Lower lobe of right lung (tissue), 2 donors: ENCODE results near the gene HRNR. TPM values are rescaled to one million over a fixed set of nuclear protein-coding genes. Genes with fewer than 3 reads are reported as not detected.

ENCODE experiments used
- ATAC-seq, 2 donors: fragments of 200-7000 bp; cut with Tn5 transposase; one replicate each; pipeline ENCODE4 v1.9.1; 2020 to 2022; ENCODE audit warnings: mild to moderate bottlenecking in 2 of 2, moderate library complexity in 2 of 2
- DNase-seq: peaks from one replicate; pipeline ENCODE4 v3.0.0-alpha.2; 2020
- H3K27ac ChIP-seq: fragments of 200-600 bp; one replicate; pipeline ENCODE4 v1.8.0; 2022
- H3K27me3 ChIP-seq: fragments of 200-600 bp; one replicate; pipeline ENCODE4 v1.8.0; 2022; ENCODE audit warnings: low read depth
- H3K36me3 ChIP-seq: fragments of 200-600 bp; one replicate; pipeline ENCODE4 v1.8.0; 2022; ENCODE audit warnings: mild to moderate bottlenecking
- H3K4me1 ChIP-seq: fragments of 200-600 bp; one replicate; pipeline ENCODE4 v1.8.0; 2022
- H3K4me3 ChIP-seq: fragments of 200-600 bp; one replicate; pipeline ENCODE4 v1.8.0; 2022; ENCODE audit warnings: mild to moderate bottlenecking
- H3K9me3 ChIP-seq: fragments of 200-600 bp; one replicate; pipeline ENCODE4 v1.8.0; 2022
- intact Hi-C: fragments of 100-400 bp; cut with DNase I; formaldehyde crosslinking; loops from one replicate; pipeline ENCODE4 v1.11.0; 2022
- total RNA-seq: library from RNA; stranded (reverse); fragmentation: NEBNext Ultra II Directional; extraction: Animal tissue kit (Norgen Biotek cat#: 25700); gene quantifications from one replicate; pipeline ENCODE4 v1.2.1, GENCODE V29; 2021
- TF ChIP-seq, protein P1 (sequence below): fragments of 200-600 bp; IDR thresholded peaks from one replicate; pipeline ENCODE4 v1.8.0; 2022; ENCODE audit warnings: antibody characterized with exemption, mild to moderate bottlenecking
- donor health status: DM: no; HTN: yes; CAD: no; lungs with severe emphysema.

The HRNR gene
- total RNA-seq, 1 donor from 2014 or later, result not detected

DNA sequence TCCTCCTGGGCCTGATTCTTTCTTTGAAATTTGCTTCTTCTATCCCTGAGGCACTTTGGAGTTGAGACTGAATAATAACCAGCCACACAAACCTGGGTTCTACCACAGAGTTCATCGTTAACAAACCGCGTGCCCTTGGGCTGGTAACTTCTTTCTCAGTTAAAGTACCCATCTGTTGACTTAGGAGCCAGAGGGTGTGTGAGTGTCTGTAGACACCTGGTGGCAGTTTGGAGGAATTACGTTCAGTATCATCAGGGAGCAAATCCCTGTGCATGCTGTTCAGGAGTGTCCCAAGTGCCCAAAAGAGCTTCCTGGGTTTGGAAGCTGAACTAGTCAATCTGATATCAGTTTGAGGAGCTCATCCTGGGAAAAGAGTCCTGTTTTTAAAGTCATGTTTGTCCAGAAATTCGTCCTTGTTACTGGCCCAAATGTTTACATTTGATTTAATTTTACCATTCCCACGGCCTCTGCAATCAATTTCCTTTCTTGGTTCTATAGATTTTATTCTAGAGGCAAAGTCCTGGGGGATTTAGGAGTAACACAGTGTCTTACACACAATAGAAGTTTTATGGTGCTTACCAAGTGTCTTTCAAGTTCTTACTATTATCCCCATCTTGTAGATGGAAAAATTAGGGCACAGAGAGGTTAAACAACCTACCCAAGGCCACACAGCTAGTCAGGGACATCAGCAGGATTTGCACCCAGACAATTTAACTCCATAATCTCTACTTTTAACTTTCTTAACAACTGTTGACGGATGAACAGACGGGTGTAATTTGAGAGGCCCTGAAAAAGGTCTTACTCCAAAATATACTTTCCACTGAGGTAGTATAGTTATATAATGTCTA is 38.2 kb downstream of the HRNR start:
- Histone ChIP-seq H3K27ac (no peak overlapping the region), H3K4me3 (no peak overlapping the region), H3K36me3 (no peaks in the 10 kb centered on the region), H3K4me1 (peaks cover 21% of the 10 kb centered on the region), H3K9me3 (no peaks in the 10 kb centered on the region), H3K27me3 (no peaks in the 10 kb centered on the region)
- TF ChIP-seq, protein P1, sequence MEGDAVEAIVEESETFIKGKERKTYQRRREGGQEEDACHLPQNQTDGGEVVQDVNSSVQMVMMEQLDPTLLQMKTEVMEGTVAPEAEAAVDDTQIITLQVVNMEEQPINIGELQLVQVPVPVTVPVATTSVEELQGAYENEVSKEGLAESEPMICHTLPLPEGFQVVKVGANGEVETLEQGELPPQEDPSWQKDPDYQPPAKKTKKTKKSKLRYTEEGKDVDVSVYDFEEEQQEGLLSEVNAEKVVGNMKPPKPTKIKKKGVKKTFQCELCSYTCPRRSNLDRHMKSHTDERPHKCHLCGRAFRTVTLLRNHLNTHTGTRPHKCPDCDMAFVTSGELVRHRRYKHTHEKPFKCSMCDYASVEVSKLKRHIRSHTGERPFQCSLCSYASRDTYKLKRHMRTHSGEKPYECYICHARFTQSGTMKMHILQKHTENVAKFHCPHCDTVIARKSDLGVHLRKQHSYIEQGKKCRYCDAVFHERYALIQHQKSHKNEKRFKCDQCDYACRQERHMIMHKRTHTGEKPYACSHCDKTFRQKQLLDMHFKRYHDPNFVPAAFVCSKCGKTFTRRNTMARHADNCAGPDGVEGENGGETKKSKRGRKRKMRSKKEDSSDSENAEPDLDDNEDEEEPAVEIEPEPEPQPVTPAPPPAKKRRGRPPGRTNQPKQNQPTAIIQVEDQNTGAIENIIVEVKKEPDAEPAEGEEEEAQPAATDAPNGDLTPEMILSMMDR, result peak; percentile 85
- intact Hi-C loops, result loop anchor here (10.0 kb wide), 1 partner anchor 131 kb away; no protein-coding TSS in a partner anchor
- ATAC-seq (peak; percentile 68 to 76), DNase-seq (no peak)

DNA sequence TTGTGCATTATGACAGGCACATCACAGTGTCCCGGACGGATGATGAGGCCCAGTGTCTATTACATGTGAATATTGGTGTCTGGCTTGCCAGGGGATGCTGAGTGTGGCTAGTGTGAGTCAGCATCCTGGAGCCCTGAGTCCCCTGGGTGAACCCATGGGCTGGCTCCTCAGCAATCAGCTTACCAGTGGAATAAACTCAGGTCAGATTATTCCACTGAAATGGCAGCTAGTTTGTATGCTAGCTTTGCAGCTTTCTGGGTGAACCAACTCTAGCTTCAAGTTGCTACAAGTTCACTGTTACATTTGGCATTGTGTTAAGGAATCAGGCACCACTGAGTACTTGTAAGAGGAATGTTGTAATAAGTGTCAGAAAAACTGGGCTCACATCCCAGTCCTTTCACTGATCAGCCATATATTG is 41.0 kb downstream of the HRNR start:
- H3K27ac ChIP-seq, result no peak overlapping the region
- no peaks in the 10 kb centered on the region for H3K36me3 ChIP-seq
- DNase-seq (no peak), ATAC-seq (peak; percentile 53 to 57)
- H3K27me3 ChIP-seq, result no peaks in the 10 kb centered on the region
- H3K9me3 ChIP-seq, result no peaks in the 10 kb centered on the region
- H3K4me3 ChIP-seq, result no peak overlapping the region
- TF ChIP-seq, protein P1, result no peak
- intact Hi-C loops, result loop anchor here (10.0 kb wide), 1 partner anchor 128 kb away; no protein-coding TSS in a partner anchor
- H3K4me1 ChIP-seq, result peaks cover 4% of the 10 kb centered on the region

DNA sequence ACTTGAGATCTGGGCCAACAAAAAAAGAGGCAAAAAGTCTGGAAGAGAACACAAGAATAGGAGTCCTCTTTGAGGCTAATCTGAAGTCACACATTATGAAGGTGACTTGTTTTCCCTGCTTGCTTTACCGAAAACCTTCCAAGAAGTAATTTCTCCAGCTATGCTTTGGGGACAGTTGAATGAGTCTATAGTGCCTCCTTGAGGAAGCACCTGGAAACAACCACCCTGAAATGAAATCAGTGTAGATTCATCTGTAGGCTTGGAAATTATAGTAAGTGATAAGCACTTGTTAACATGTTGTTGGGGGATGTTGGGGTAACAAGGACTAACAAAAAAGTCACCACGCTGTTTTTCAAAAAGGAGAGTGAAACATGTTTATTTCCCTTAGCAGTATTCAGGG is 41.6 kb downstream of the HRNR start:
- ATAC-seq, result peak in 1 of 2 donors; percentile 29
- Histone ChIP-seq H3K27me3 (no peaks in the 10 kb centered on the region), H3K4me1 (peaks cover 4% of the 10 kb centered on the region), H3K9me3 (no peaks in the 10 kb centered on the region), H3K27ac (no peak overlapping the region), H3K36me3 (no peaks in the 10 kb centered on the region), H3K4me3 (no peak overlapping the region)
- TF ChIP-seq, protein P1, result peak; percentile 43
- no peak for DNase-seq
- intact Hi-C loops, result loop anchor here (10.0 kb wide), 1 partner anchor 128 kb away; no protein-coding TSS in a partner anchor

DNA sequence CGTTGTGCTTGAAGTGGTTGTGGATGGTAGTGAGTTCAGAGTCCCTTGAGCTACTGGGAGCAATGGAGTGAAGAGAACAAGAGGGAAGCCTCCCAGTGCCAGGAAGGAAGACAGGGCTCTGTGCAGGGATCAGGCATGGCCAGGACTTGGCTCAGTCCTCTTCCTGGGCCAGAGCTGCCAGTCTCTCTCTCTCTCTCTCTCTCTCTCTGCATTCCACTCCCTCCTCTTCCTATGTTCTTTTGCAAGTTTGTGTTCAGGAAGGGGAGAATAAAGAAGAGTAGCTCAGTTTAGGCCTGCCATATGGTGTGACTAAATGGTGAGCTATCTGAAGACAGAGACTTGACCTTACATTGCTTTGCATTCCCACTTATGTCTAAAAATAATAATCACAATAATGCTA is 44.4 kb downstream of the HRNR start:
- intact Hi-C loops, result no loop called here
- TF ChIP-seq, protein P1, result no peak
- no peak for ATAC-seq

DNA sequence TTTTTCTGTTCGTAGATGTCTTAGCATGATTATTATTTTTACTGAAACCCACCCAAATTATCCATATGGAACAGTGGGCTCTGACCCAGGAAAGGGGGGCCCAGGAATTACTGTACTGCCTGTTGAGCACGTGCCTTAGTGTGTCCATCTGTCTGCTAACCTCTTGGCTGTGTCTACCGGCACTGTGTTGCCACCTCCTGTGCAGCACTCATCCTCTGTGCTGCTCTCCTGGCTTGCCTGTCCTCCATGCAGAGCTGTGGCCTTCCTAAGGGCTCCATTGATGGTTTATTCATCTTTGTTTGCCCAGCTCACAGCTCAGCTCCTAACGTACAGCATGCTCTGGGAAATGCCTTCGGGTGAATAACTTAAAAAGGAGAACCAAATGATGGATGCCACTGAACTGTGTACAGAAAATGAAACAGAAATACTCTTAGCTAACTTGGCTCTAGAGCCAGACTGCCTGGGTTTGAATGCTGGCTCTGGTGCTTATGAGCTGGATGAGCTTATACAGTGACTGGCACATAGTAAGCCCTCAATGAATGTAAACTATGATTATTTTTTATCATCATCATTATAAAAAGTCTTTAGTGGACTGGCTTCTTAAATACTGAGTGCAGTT is 53.6 kb downstream of the HRNR start:
- Histone ChIP-seq H3K4me3 (no peak overlapping the region), H3K27ac (no peak overlapping the region), H3K36me3 (no peaks in the 10 kb centered on the region), H3K9me3 (no peaks in the 10 kb centered on the region), H3K4me1 (peaks cover 30% of the 10 kb centered on the region), H3K27me3 (no peaks in the 10 kb centered on the region)
- TF ChIP-seq, protein P1, result no peak
- DNase-seq (no peak), ATAC-seq (no peak)
- intact Hi-C loops, result no loop called here

More for the DNA sequence above, 44.4 kb downstream of the HRNR start:
- peaks cover 4% of the 10 kb centered on the region for H3K4me1 ChIP-seq
- no peak overlapping the region for H3K27ac ChIP-seq
- no peak for DNase-seq
- H3K27me3 ChIP-seq, result no peaks in the 10 kb centered on the region
- no peaks in the 10 kb centered on the region for H3K9me3 ChIP-seq
- H3K4me3 ChIP-seq, result no peak overlapping the region
- no peaks in the 10 kb centered on the region for H3K36me3 ChIP-seq
